ENCODE measurements around the gene UBE2N. TPM values are rescaled to one million over a fixed set of nuclear protein-coding genes. Genes with fewer than 3 reads are reported as not detected.

UBE2N gene
- total and polyA plus RNA-seq, 2 of the 8 experiments (the other 6 are each of a cell fraction or from before 2014, with no cell fraction given): 108 to 225 TPM

GRCh38 chr12:93461503-93461902 is 19.8 kb upstream of the UBE2N start:
- DNase-seq (ENCODE audit: low read depth in 1 of 2, low spot score in 2 of 2) (no peak), FAIRE-seq (no peak)
- H2BK20ac ChIP-seq (ENCODE audit: low read length): no peak overlapping the region
- no peaks in the 10 kb centered on the region for H3K27me3 ChIP-seq (replicated peaks in 1 of 4; ENCODE audit: control insufficient read depth in 3 of 4, extremely low read depth in 1 of 4, insufficient read depth in 3 of 4, low read length in 3 of 4)
- H2BK5ac ChIP-seq (ENCODE audit: low read depth, low read length): no peak overlapping the region
- no peak overlapping the region for H3K14ac ChIP-seq (ENCODE audit: insufficient read length)
- H3K18ac ChIP-seq (ENCODE audit: extremely low read depth, low read length): no peak overlapping the region
- no peak overlapping the region for H3K23ac ChIP-seq (ENCODE audit: insufficient read length)
- H3K56ac ChIP-seq (replicated peaks; ENCODE audit: insufficient read length, low read depth, low read length): no peak overlapping the region
- H3K79me1 ChIP-seq (ENCODE audit: low read depth, low read length): no peaks in the 10 kb centered on the region
- no peak overlapping the region for H2BK12ac ChIP-seq (ENCODE audit: low read depth, low read length)
- H3K4me3 ChIP-seq (ENCODE audit: extremely low read depth in 1 of 4, insufficient read depth in 2 of 4, low read depth in 3 of 4, low read length in 4 of 4): no peak overlapping the region
- H3K79me2 ChIP-seq (ENCODE audit: control insufficient read depth in 1 of 2, insufficient read depth in 2 of 2, low read length in 2 of 2): no peaks in the 10 kb centered on the region
- no peak overlapping the region for H2AFZ ChIP-seq (ENCODE audit: low read length)
- no peak overlapping the region for H2AK5ac ChIP-seq (ENCODE audit: low read depth, low read length)
- H3K23me2 ChIP-seq (ENCODE audit: low read depth, low read length): no peaks in the 10 kb centered on the region; the same call in 1 of the 2 replicates
- H4K20me1 ChIP-seq (replicated peaks in 1 of 2; ENCODE audit: control insufficient read depth in 1 of 2, insufficient read depth in 2 of 2, low read length in 2 of 2): peaks cover 0 to 2% of the 10 kb centered on the region in 2 experiments
- no peak overlapping the region for H4K8ac ChIP-seq (ENCODE audit: extremely low read depth, insufficient read depth, low read length)
- H2BK120ac ChIP-seq (replicated peaks; ENCODE audit: low read depth, low read length): no peak overlapping the region
- H4K5ac ChIP-seq (ENCODE audit: insufficient read length, low read depth, low read length): no peak overlapping the region
- H3K9ac ChIP-seq (replicated peaks in 1 of 4; ENCODE audit: extremely low read depth in 1 of 4, low read depth in 3 of 4, low read length in 3 of 4): no peak overlapping the region
- H4K91ac ChIP-seq (replicated peaks; ENCODE audit: insufficient read length, low read length): no peak overlapping the region
- H2BK15ac ChIP-seq (ENCODE audit: low read length): no peak overlapping the region
- WGBS, 2 experiments (ENCODE audit: extremely low coverage in 1 of 2, insufficient coverage in 1 of 2, insufficient read length in 1 of 2, insufficient replicate concordance in 2 of 2, low coverage in 1 of 2, low lambda C conversion rate in 2 of 2, missing lambda C conversion rate in 1 of 2): 98% methylated on average over 3 of the region's 3 CpGs; no CpG with 5 or more reads in 1 of the 2 experiments
- H3K27ac ChIP-seq (ENCODE audit: low read depth, low read length): no peak overlapping the region
- TF ChIP-seq SIX5 (IDR thresholded peaks at IDR 0.05; ENCODE audit: low read depth, low read length) (no peak), SUZ12 (IDR thresholded peaks at IDR 0.05; ENCODE audit: low read length) (no peak)
- CTCF ChIA-PET (ENCODE audit: partially characterized antibody): interaction anchor here (1.2 kb wide), 1 partner anchor 41 kb away, joined by 3 read pairs; no protein-coding TSS in a partner anchor
- H3K4ac ChIP-seq (replicated peaks; ENCODE audit: insufficient read length, low read depth, low read length): no peak overlapping the region
- no peaks in the 10 kb centered on the region; a peak in 1 of 7 replicates for H3K4me1 ChIP-seq (replicated peaks in 1 of 4; ENCODE audit: control insufficient read depth in 3 of 4, insufficient read depth in 4 of 4, low read length in 3 of 4)
- no peaks in the 10 kb centered on the region for H3K9me3 ChIP-seq (ENCODE audit: insufficient read depth in 2 of 2, low read depth in 1 of 2, low read length in 1 of 2)
- no peaks in the 10 kb centered on the region for H3K36me3 ChIP-seq (ENCODE audit: control insufficient read depth in 2 of 4, insufficient read depth in 4 of 4, low read length in 3 of 4)
- H3K4me2 ChIP-seq (ENCODE audit: insufficient read depth in 1 of 2, low read depth in 2 of 2, low read length in 2 of 2): no peak overlapping the region
- POLR2A ChIA-PET (ENCODE audit: partially characterized antibody): interaction anchor here (2.2 kb wide), 1 partner anchor 19 kb away, joined by 8 read pairs; the partner anchor contains the start of gene UBE2N
